Body of pancreas (tissue), 4 donors: ENCODE measurements around the gene BMAL1.

Source experiments
- CTCF ChIP-seq, 7 experiments: fragments of 450-650 bp in 4 of 7; fragments of 200-600 bp in 3 of 7; sonication (generic) in 3 of 7; IDR thresholded peaks; one replicate each; pipeline ENCODE4 v1.5.1; 2016 to 2019; ENCODE audit warnings: antibody characterized with exemption in 7 of 7
- POLR2A ChIP-seq, 3 donors: fragments of 450-650 bp; IDR thresholded peaks; one replicate each; pipeline ENCODE4 v1.6.1; 2016; ENCODE audit warnings: antibody characterized with exemption in 3 of 3, mild to moderate bottlenecking in 2 of 3

- TF ChIP-seq POLR2A (IDR thresholded peaks at IDR 0.05) = no peak
- TF ChIP-seq CTCF (IDR thresholded peaks at IDR 0.05) = no peak
These were observed 41.0 kb upstream of the BMAL1 start for GRCh38 chr11:13236626-13237025.
